HEK293T (cell line): ENCODE data around the gene IL32.

ENCODE experiments used
- NFRKB ChIP-seq: fragments of 450-650 bp; IDR thresholded peaks from 2 replicates; pipeline ENCODE4 v1.6.1; 2016; ENCODE audit warnings: mild to moderate bottlenecking, moderate library complexity
- TARDBP ChIP-seq: fragments of 450-650 bp; IDR thresholded peaks from 2 replicates; pipeline ENCODE4 v1.6.1; 2016

GRCh38 chr16:3094289-3095027 is 29.0 kb downstream of the IL32 start:
- no peak for TF ChIP-seq NFRKB
- TF ChIP-seq TARDBP = no peak
